ENCODE measurements around the gene FBXL14.
A peak's percentile ranks its signal among the peaks of the same experiment; 100 is the strongest.

FBXL14 gene

DNA sequence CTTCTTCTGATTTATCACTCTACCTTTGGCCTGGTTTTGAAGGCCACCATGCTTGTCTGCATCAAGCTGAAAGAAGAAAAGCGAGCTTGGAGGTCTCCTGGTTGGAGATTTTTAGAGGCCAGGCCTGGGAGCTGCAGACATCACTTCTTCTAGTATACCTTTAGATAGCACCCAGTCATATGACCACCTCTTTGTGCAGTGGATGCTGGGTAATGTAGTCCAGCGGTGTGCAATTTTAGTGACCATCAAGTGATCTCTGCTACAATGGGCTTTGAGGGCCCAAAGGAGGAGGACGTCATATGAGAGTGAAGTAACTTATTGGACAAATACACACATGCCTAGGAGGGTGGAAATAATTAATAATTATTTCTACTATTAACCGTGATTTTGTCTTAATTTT, 19.5 kb upstream of the FBXL14 start:
- no peak for DNase-seq (ENCODE audit: low spot score)
- TF ChIP-seq, protein P1, sequence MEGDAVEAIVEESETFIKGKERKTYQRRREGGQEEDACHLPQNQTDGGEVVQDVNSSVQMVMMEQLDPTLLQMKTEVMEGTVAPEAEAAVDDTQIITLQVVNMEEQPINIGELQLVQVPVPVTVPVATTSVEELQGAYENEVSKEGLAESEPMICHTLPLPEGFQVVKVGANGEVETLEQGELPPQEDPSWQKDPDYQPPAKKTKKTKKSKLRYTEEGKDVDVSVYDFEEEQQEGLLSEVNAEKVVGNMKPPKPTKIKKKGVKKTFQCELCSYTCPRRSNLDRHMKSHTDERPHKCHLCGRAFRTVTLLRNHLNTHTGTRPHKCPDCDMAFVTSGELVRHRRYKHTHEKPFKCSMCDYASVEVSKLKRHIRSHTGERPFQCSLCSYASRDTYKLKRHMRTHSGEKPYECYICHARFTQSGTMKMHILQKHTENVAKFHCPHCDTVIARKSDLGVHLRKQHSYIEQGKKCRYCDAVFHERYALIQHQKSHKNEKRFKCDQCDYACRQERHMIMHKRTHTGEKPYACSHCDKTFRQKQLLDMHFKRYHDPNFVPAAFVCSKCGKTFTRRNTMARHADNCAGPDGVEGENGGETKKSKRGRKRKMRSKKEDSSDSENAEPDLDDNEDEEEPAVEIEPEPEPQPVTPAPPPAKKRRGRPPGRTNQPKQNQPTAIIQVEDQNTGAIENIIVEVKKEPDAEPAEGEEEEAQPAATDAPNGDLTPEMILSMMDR (IDR thresholded peaks at IDR 0.05; ENCODE audit: borderline replicate concordance, control extremely low read depth, extremely low read depth, insufficient read depth, missing control alignments) = no peak
- in situ Hi-C loops (cut with MboI; ENCODE audit: low sequenced_read_pairs, unreplicated experiment) = no loop called here

GRCh38 chr12:1611803-1612572, 17.6 kb upstream of the FBXL14 start:
- in situ Hi-C loops (cut with MboI; ENCODE audit: low sequenced_read_pairs, unreplicated experiment) = no loop called here
- no peak for DNase-seq (ENCODE audit: low spot score)
- TF ChIP-seq, protein P1 (IDR thresholded peaks at IDR 0.05; ENCODE audit: borderline replicate concordance, control extremely low read depth, extremely low read depth, insufficient read depth, missing control alignments) = no peak

- in situ Hi-C loops (cut with MboI; ENCODE audit: low sequenced_read_pairs, unreplicated experiment) = no loop called here
Observed at GRCh38 chr12:1610072-1610643, 15.8 kb upstream of the FBXL14 start.

GRCh38 chr12:1608713-1609119, 14.3 kb upstream of the FBXL14 start:
- in situ Hi-C loops (cut with MboI; ENCODE audit: low sequenced_read_pairs, unreplicated experiment) = no loop called here
- no peak for DNase-seq (ENCODE audit: low spot score)
- TF ChIP-seq, protein P1 (IDR thresholded peaks at IDR 0.05; ENCODE audit: borderline replicate concordance, control extremely low read depth, extremely low read depth, insufficient read depth, missing control alignments) = no peak

More at GRCh38 chr12:1610072-1610643, 15.8 kb upstream of the FBXL14 start:
- TF ChIP-seq, protein P1 (IDR thresholded peaks at IDR 0.05; ENCODE audit: borderline replicate concordance, control extremely low read depth, extremely low read depth, insufficient read depth, missing control alignments) = no peak
- no peak for DNase-seq (ENCODE audit: low spot score)

DNA sequence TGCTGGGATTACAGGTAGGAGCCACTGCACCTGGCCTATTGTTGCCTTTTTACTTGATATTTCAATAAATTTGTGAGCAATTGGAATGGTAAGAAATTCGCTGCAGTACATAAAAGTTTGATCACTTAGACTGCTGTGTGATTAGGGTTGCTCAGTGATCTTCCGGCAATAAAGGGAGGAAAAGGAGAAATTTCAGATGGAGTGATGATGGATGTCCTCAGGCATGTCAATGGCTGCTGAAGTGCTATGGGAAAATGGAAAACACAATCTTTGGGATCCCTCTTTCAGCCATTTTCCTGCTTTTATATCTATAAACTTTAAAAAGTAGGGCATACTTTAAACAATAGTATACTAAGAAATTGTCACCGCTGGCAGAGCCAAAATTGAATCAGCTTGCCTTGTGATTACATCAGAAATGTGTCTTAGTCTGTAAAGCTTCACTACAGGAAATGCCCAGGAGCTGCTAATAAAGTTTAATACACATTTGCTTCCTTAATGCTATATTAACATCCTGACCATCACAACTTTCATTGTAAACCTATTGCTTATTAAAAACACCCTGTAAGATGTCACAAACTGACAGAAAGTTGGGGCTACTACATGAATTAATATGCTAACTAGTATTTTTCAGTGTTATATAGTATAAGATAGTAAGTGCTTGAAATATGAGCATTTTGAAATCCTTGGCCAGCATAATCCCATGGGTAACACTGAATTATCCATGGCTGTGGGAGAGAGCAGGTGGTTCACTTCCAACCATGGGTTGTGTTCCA, 13.7 kb upstream of the FBXL14 start:
- DNase-seq (ENCODE audit: low spot score) = no peak
- in situ Hi-C loops (cut with MboI; ENCODE audit: low sequenced_read_pairs, unreplicated experiment) = no loop called here
- TF ChIP-seq, protein P1 (IDR thresholded peaks at IDR 0.05; ENCODE audit: borderline replicate concordance, control extremely low read depth, extremely low read depth, insufficient read depth, missing control alignments) = no peak

- DNase-seq (ENCODE audit: low spot score) = peak; percentile 69
- TF ChIP-seq, protein P1 (IDR thresholded peaks at IDR 0.05; ENCODE audit: borderline replicate concordance, control extremely low read depth, extremely low read depth, insufficient read depth, missing control alignments) = no peak
- in situ Hi-C loops (cut with MboI; ENCODE audit: low sequenced_read_pairs, unreplicated experiment) = no loop called here
Observed at GRCh38 chr12:1606021-1606622, 11.7 kb upstream of the FBXL14 start.

Measured in GM13976 (cell line).